Fibroblast of villous mesenchyme (primary cell): ENCODE measurements around the gene MAGT1. TPM values are rescaled to one million over a fixed set of nuclear protein-coding genes. Genes with fewer than 3 reads are reported as not detected.
"Not testable (repeated sequence)": the region's sequence is repeated elsewhere in the genome, so short reads cannot be mapped to it uniquely, and the experiment has no call there.

Experiments
- DNase-seq: peaks from one replicate; pipeline ENCODE4 v3.0.0-alpha.2; 2010; ENCODE audit warnings: low read depth
- H3K4me3 ChIP-seq: 2 replicates; pipeline ENCODE4 v1.5.1; 2011; ENCODE audit warnings: low read depth, mild to moderate bottlenecking, low read length
- total RNA-seq: library from RNA; depleted of rRNA; stranded (reverse); fragments of >200 nt; gene quantifications from 2 replicates; pipeline ENCODE4 v1.2.3, GENCODE V29; 2012
- TF ChIP-seq, protein P1 (sequence below): IDR thresholded peaks from 2 replicates; pipeline ENCODE4 v1.5.1; 2012; ENCODE audit warnings: low read depth, mild to moderate bottlenecking, low read length; ENCODE audit not compliant: insufficient read depth

The MAGT1 gene
- total RNA-seq: 88.9 and 118 TPM in 2 replicates

GRCh38 chrX:77894921-77895886, at the start of gene MAGT1:
MAGT1 (minus strand) TSS chrX:77895435; CDS start chrX:77895410, 25 bp downstream.
- TF ChIP-seq, protein P1, sequence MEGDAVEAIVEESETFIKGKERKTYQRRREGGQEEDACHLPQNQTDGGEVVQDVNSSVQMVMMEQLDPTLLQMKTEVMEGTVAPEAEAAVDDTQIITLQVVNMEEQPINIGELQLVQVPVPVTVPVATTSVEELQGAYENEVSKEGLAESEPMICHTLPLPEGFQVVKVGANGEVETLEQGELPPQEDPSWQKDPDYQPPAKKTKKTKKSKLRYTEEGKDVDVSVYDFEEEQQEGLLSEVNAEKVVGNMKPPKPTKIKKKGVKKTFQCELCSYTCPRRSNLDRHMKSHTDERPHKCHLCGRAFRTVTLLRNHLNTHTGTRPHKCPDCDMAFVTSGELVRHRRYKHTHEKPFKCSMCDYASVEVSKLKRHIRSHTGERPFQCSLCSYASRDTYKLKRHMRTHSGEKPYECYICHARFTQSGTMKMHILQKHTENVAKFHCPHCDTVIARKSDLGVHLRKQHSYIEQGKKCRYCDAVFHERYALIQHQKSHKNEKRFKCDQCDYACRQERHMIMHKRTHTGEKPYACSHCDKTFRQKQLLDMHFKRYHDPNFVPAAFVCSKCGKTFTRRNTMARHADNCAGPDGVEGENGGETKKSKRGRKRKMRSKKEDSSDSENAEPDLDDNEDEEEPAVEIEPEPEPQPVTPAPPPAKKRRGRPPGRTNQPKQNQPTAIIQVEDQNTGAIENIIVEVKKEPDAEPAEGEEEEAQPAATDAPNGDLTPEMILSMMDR: no peak
- peak; percentile 98 for DNase-seq
- peak within 1 kb of the TSS; percentile 72 for H3K4me3 ChIP-seq

GRCh38 chrX:77945031-77945430, 49.8 kb upstream of the MAGT1 start:
- not testable (repeated sequence) for DNase-seq, H3K4me3 ChIP-seq

GRCh38 chrX:77938083-77938680, 42.9 kb upstream of the MAGT1 start:
- H3K4me3 ChIP-seq: no peak overlapping the region
- TF ChIP-seq, protein P1: no peak
- no peak for DNase-seq

GRCh38 chrX:77937291-77937690, 42.1 kb upstream of the MAGT1 start:
- TF ChIP-seq, protein P1: no peak
- no peak overlapping the region for H3K4me3 ChIP-seq
- peak; percentile 26 for DNase-seq

DNA sequence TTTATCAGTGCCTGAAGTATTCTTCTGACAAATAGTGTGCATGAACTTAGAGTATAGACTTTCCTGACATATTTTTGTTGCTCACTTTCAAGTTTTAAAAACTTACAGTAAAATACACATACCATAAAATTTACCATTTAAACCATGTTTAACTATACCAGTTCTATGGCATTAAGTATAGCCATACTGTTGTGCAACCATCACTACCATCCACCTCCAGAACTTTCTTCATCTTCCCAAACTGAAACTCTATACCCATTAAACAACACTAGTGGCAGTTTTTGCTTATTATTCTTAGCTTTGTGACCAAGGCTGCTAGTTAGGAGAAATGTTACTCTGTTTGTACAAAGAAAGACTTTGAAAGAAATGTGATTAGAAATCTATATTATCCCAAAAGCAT, 41.1 kb upstream of the MAGT1 start:
- TF ChIP-seq, protein P1: no peak
- H3K4me3 ChIP-seq: no peak overlapping the region
- no peak for DNase-seq

GRCh38 chrX:77935886-77936285, 40.7 kb upstream of the MAGT1 start:
- DNase-seq: no peak
- no peak overlapping the region for H3K4me3 ChIP-seq
- TF ChIP-seq, protein P1: no peak

GRCh38 chrX:77930581-77930980, 35.3 kb upstream of the MAGT1 start:
- no peak for DNase-seq
- TF ChIP-seq, protein P1: no peak
- H3K4me3 ChIP-seq: no peak overlapping the region
